GM18951 (cell line): ENCODE results near the gene NRF1.

Experiments used
- POLR2A ChIP-seq: IDR thresholded peaks from 4 replicates; pipeline ENCODE4 v1.6.1; 2011; ENCODE audit warnings: mild to moderate bottlenecking; ENCODE audit not compliant: insufficient read length, insufficient read depth; ENCODE audit errors: extremely low read depth
- in situ Hi-C: fragments of 300-500 bp; cut with MboI; formaldehyde crosslinking; loops from one replicate; pipeline ENCODE4 v1.12.0; 2022; ENCODE audit warnings: low sequenced_read_pairs, mixed read lengths, inconsistent platforms; ENCODE audit not compliant: unreplicated experiment

Gene NRF1

DNA sequence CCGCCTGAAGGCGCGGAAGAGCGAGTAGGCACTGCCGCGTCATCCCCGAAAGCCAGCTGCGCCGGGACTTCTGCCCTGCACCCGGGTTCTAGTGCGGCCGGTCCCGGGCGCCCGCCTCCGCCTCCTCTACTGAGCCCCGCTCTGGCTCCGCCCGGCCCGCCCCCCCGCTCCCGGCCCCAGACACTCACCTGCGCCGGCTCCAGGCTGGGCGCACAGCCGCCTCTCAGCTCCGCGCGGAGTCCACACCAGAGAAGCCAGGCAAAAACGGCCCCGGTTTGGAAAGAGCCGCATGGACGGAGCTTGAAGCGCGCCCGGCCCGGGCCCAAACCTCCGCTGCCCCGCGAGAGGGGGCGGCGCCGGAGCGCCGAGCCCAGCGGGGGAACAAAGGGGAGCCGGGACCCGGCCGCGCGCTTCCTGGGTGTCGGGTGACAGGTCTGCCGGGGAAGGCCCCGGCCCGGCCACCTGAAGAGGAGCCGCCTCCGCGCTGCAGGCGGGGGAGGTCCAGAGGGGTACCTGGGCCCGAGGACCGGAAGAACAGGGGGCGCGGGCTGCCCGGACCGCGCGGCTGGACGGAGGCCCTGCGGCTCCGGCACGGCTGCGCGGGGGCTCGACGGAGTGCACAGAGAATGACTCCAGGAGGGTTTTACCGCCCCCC, 168.2 kb downstream of the NRF1 start:
- in situ Hi-C loops, result no loop called here
- no peak for TF ChIP-seq POLR2A

DNA sequence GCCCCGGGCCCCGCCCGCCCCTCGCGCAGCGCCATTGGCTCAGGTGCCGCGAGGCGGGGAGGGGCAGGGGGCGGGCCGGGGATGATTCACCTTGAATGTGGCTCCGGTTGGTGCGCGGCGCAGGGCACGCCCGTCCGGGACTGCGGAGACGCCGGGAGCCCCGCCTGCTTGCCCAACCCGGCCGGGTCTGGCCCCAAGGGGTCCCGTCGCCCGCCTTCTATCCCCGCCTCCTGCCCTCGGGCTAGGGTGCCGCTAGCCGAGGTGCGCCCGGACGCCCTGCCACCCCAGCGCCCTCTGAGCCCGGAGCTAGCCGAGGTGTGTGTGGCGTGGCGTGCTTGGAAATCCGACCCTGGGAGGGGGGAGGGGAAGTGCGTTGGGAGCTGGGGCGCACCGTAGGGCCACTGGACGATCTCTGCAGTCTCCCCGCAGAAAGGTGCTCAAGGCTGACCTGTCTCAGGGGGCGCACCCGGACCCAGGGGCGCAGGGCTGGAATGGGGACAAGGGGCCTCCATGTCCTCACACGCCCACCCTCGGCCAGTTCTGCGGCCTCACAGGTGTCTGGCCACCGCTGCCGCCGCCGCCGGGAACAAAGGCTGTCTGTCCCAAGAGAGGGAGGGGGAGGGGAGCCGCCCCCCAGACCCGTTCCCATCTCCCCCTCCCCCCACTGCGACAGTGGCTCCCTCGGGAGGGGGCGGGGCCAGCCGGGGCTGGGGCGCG, 168.9 kb downstream of the NRF1 start:
- in situ Hi-C loops, result no loop called here

DNA sequence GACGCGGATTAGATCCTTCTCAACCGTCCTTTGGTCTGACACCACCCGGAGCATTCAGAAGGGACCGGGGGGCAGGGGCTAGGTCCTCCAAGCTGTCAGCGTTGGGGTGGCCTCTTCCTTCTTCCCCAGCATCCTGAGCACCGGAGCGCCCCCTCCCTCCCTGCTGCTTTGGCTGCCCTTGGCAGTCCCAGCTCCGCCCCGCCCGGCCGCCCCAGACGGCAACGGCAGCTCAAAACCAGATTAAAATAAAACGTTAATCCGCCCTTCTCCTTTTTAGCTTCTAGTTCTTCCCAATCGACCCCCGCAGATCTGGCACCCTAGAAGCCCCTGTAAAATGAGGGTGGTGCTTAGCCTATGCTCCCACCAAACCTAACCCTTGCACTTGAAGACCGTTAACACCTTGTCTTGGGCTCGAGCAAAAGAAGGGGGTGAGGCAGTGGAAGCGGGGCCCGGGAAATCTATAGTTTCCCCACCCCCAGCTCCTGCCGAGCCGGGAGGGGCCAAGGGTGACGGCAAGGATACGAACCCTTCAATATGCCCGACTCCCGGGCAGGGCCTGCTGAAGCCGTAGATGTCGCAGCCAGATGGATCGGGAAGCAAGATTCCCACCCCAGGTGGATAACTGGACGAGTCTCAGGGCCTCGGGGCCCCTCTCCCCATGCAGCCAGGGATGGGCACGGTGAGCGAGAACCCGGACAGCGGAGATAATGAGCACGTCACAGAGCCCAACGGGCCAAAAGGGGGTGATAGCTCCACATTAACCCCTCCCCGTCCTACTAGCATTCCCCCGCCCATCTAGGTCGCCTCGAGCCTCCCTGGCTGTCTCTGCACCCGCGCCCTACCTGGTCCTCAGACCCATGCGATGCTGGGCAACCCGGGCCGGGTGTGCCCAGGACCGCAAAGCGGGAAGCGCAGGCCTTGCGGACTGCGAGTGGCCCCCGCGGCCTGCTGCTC, 169.7 kb downstream of the NRF1 start:
- in situ Hi-C loops, result no loop called here
- no peak for TF ChIP-seq POLR2A

More for the DNA sequence above, 168.9 kb downstream of the NRF1 start:
- TF ChIP-seq POLR2A, result no peak

DNA sequence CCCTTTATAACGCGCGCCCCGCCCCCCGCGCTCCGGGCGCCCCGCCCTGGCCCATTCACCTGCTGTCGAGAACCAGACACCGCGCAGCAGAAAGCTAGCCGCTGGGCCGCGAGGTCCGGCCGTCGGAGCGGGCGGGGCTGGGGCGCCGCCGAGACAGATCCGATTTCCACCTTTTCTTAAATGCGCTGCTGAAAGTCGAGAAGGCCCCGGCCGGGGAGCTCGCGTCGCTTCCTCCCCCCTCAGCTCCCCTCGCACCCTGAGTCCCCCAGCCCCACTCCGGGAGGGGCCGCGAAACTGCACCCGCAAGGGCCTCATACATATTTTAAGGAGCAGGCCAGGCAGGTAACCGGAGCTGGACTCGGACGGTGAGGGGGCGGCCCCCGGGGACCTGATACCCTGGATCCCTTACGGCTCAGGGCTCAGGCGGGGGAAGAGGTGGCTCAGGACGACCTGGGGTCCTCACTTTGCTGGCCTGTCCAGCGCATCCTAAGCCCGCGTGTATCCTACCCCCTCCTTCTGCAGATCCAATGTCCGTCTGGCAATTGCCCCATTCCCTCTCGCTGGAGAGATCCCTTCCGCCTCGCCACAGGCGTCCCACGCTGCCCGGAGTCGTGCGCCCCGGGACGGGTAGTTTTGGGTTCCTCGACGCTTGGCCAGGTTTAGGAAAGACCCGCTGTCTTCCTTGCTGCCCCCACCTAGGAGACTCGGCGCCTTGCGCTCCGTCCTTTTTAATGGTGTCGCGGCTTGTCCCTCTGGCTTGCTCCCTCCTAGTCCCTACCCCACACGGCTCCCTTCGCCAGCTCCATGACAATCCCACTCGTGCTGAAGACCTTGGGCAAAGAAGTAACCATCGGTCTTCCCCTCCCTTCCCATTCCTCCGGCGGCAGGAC, 170.7 kb downstream of the NRF1 start:
- TF ChIP-seq POLR2A, result no peak
- in situ Hi-C loops, result no loop called here

DNA sequence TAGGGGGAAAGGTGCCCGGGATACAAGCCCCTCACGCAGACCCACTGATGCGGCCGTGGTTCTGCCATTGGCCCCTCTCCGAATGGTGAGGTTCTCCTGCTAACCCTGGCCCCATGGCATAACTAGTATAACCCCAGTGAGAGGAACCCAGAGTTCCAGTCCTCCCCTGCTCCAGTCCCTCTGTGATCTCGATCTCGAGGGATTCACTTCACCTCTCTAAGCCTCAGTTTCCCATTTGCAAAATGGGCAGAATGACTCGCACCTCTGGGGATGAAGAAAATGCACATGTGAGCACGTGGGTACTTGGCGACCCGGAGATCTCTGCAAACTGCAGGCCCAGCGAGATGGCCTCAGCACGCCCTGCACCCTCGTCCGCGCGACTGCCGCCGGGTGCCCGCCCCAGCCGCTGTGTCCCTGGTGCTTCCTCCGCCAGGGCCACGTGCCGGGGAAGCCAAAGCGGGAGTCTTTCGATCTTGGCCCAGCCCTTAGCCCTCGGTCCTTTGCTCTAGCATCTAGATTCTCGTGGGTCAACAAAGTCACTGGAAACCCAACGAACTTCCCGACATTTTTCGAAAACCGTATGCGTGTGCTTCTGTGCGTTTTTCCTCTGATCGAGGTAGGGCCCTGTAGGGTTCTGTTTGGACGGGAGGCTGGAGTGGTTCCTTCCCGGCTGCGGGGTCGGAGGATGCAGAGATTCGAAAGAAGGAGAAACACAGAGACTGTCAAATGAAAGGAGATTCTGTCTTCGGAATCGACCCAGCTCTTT, 171.5 kb downstream of the NRF1 start:
- in situ Hi-C loops, result no loop called here
- no peak for TF ChIP-seq POLR2A

DNA sequence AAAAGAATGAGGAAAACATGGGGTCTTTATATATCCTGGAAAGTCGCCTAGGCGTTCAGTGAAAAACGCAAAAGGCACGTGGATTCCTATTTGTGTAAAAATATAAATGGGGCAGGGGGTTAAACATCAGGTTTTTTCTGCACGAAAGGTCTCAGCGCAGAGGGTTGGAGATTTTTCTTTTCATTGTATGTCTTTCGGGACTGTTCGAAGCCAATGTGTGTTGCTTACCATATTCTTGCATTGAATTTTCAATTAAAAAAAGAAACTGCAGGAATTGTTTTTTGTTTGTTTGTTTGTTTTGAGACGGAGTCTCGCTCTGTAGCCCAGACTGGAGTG, 172.0 kb downstream of the NRF1 start:
- in situ Hi-C loops, result no loop called here

DNA sequence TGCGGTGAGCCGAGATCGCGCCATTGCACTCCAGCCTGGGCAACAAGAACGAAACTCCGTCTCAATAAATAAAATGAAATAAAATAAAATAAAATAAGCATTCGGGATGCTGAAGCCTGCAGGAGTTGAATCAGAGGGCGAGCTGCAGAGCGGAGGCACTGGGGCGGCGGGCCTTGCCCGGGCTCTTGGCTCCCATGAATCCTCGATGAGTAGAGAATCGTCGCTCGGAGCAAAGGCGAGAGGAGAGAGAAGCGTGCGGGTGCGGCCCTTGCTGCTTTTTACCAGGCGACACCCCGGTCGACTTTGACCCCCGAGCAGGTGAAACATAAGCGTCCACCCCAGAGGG, 172.9 kb downstream of the NRF1 start:
- in situ Hi-C loops, result no loop called here
- TF ChIP-seq POLR2A, result no peak

More for the DNA sequence above, 172.0 kb downstream of the NRF1 start:
- no peak for TF ChIP-seq POLR2A

DNA sequence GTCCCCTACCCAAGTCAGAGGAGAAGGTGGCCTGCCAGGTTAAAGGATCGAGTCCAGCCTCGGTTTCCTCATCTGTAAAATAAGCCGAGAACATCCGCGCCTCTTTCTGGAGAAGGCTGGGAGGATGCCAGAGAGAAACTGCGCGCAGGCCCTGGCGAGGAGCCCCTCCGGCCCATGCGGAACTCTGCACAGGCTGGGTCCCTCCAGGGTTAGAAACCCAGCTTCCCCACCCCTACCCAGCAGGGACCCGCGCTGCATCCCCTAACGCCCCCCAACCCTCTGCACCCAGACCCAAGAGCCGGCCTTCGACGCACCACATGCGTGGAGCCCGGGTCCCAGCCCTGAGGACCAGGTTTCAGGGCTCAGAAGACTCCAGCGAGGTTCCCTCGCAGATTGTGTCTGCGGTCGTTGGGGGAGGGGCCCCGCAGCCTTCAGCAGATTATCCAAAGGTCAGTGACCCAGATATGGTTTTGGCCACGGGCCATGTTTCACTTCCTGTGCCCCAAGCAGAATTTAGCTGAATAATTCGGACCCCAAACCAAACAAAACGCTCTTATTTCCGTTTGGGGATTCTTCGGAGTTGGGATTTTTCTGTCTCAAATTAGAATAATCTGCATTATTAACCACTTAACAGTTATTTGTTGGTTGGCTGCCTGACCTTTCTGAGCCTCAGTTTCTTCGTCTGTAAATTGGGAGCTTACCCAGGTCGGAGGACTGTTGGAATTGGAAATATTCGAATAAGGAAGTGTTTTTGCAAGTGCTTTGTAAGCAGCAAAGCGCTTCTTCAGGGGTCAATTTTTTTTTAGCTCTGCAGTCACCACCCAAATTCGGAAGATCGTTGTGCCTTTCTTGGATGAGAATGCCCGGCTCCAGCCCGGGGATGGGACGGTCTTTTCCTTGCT, 173.5 kb downstream of the NRF1 start:
- no peak for TF ChIP-seq POLR2A
- in situ Hi-C loops, result no loop called here

DNA sequence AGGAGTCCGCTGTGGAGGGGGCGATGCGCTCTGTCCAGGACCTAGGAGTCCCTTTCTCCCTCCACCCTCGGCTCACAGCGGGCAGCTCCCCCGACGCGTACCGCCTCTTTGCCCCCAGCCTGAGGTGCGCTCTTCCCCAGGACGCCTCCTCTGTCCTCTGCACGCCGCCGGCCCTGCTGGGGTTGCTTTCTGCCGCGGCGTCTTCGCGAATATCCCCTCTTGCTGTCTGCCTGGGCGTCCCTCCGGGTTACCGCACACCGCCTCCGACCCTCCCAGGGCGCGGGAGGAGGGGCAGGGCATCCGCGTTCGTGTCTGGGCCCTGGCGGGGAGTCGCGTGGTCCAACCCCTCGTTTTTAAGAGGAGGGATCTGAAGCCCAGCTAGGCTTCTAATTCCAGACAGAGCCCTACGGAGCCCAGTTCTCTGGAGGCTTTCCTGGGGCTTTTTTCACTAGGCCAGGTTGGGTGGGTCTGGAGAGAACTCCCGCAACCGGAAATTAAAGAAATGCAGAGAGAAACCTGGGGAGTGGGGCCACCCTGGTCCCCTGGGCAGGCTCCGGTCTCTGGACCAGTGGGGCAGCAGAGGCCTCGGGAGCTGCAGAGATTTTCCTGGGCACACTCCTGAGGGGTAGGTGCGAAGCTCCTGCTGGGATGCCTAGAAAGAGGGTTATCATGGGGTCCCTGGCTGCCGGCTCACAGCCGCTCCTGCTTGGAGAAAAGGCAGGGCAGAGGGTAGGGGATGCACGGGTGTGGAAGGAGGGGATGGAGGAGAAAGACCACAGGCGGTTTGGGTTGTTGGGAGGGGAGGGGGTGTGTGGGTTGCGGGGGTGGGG, 174.4 kb downstream of the NRF1 start:
- in situ Hi-C loops, result no loop called here
- no peak for TF ChIP-seq POLR2A

DNA sequence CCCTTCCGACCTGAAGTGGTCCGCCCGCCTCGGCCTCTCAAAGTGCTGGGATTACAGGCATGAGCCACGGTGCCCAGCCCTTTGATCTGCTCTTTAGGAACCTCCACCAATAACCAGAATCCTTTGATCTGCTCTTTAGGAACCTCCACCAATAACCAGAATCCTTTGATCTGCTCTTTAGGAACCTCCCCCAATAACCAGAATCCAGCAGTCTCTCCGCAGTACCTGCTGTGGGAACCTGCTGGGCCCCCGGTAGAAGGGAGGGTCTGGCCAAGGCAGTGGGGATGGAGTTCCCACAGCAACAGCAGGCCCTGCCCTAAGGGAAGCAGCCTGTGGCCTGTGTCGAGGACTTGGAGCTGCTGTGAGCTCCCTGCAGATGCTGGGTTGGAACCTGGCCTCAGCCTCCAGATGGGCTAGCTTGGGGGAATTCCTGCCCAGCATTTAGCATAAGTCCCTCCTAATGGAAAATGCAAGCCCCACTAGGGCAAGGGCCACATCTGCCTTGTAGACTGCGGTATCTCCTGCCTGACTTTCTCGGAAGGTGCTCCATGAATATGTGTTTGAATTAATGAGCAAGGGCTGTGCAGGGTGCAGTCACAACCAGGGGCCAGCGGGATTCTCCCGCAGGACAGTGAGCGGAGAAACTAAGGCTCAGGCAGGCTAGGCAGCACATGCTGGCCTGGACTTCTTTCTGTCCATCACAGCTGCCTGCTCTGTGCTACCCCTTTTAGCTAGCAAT, 175.5 kb downstream of the NRF1 start:
- in situ Hi-C loops, result no loop called here
- no peak for TF ChIP-seq POLR2A
